GM21576 (cell line): ENCODE results near the gene PARPBP.
"Not testable (repeated sequence)": the region's sequence is repeated elsewhere in the genome, so short reads cannot be mapped to it uniquely, and the experiment has no call there.

Experiments used
- ATAC-seq: cut with Tn5 transposase; IDR thresholded peaks from one replicate; pipeline ENCODE4 v1.9.1; 2021; ENCODE audit warnings: mild to moderate bottlenecking, moderate library complexity; ENCODE audit not compliant: unreplicated experiment

The PARPBP gene

GRCh38 chr12:102119674-102120563 lies at the start of gene PARPBP, which contains the start of gene NUP37:
Gene PARPBP, plus strand, starts transcription at chr12:102120183. Its CDS starts 3,706 bp downstream, at chr12:102123889.
Gene NUP37, minus strand, starts transcription at chr12:102120114. Its CDS starts 1,596 bp downstream, at chr12:102118518.
- ATAC-seq = peak; percentile 97

- ATAC-seq = not testable (repeated sequence)
These were observed 47.9 kb upstream of the PARPBP start for GRCh38 chr12:102072092-102072491.

GRCh38 chr12:102080842-102081241 lies 39.1 kb upstream of the PARPBP start:
- no peak for ATAC-seq

DNA sequence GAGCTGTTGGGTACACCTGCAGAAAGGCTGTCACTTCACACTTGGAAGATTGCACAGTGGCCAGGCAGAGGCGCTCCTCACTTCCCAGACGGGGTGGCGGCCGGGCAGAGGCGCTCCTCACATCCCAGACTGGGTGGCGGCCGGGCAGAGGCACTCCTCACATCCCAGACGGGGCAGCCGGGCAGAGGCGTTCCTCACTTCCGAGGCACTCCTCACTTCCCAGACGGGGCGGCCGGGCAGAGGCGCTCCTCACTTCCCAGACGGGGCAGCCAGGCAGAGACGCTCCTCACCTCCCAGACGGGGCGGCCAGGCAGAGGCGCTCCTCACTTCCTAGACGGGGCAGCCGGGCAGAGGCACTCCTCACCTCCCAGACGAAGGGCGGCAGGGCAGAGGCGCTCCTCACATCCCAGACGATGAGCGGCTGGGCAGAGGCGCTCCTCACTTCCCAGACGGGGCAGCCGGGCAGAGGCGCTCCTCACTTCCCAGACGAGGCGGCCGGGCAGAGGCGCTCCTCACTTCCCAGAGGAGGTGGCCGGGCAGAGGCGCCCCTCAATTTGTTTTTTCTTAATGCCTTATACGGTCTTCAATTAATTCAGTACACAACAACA lies 30.7 kb upstream of the PARPBP start:
- not testable (repeated sequence) for ATAC-seq

DNA sequence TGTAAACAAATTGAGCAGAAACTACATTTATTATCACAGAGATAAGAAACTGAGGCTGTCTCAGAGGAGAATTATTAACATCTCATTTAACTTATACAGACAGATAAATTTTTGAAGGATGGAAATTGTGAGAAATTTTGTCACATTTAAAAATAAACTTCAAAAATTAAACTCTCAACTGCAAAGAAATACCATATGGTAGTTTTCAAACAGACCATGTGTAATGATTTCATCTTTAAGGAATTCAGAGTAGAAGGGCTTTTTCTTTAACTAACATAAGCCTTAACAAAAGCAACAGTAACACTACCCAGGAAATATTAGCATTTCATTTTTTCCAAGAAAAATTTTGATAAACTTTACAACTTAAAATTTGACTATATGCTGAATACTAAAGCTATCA lies 26.7 kb upstream of the PARPBP start:
- ATAC-seq = no peak

DNA sequence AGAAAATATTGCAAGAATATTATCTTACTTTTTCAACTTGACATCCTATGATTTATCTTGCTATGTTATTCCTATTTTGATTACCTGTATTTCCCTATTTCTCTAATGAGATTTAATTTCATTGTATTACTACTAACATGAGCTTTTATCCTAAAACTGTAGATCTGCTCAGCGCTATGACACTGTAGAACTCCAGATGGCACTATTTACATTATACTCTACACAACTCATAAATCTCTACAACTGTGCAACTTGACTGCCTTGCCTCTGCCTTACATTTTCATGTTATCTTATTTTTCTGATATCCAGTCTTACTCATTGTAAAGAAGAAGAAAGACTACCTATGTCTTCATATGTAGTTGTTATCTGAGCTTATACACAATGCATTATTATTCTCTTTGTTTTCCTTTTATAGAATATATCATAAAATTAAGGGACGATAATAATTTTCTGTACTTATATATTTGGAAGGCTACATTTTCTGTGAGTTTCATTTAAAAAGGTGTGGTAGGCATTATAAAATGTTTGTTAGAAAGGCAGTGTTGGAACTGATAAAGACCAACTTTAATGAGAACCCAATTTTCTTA lies 24.2 kb upstream of the PARPBP start:
- ATAC-seq = no peak

DNA sequence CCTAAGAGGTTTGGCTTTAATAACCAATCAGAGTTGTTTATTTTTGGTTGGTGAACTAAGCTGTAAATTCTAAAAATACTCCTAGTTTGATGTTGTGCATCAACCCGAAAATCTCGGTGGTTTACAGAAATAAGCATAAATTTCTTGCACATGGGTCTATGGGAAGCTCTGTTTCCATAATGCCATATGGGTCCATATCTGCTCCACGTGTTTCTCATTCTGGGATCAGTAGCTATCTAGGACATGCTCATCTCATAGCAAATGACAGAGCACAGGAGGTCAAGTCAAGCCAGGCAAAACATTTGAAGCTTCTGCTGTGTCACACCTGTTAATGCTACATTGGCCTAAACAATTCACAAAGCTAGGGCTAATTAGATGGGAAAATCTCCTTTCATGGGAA lies 23.1 kb upstream of the PARPBP start:
- no peak for ATAC-seq

DNA sequence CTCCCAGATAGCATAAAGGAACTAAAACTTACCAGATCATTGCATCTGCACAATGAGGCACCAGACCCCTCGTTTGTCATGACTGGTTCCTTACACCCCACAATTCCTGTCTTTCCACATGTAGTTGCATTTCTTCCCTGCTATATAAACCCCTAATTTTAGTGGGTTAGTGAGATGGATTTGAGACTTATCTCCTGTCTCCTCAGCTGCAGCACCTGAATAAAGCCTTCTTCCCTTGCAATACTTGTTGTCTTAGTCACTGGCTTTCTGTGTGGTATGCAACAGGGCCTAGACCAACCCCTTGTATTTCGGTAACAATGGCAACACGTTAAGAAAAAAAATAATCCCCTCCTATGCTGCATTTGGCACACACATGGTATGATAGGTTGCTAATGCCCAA lies 13.1 kb upstream of the PARPBP start:
- ATAC-seq = no peak

- no peak for ATAC-seq
These were observed 12.0 kb upstream of the PARPBP start for GRCh38 chr12:102107970-102108369.

- ATAC-seq = no peak
These were observed 9.2 kb upstream of the PARPBP start for GRCh38 chr12:102110782-102111181.

DNA sequence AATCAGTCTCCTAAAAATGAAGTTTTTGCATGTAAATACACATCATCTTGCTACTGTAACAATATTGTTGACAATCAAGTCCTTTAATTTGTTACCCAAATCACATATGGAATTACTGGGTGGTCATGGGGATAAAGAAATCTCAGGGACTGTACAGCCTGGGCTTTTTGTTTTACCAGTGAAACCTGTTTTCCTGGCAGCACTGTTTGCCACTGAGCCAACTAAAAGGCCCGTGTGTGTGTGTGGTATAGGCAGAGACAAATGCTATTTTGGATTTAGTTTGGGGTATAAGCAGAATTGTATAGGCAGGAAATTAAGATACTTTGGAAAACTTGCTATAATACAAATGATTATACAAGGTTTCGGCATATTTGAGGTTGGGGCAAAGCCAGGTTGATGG lies 5.8 kb upstream of the PARPBP start:
- ATAC-seq = no peak

GRCh38 chr12:102116392-102116791 lies 3.6 kb upstream of the PARPBP start:
- no peak for ATAC-seq

DNA sequence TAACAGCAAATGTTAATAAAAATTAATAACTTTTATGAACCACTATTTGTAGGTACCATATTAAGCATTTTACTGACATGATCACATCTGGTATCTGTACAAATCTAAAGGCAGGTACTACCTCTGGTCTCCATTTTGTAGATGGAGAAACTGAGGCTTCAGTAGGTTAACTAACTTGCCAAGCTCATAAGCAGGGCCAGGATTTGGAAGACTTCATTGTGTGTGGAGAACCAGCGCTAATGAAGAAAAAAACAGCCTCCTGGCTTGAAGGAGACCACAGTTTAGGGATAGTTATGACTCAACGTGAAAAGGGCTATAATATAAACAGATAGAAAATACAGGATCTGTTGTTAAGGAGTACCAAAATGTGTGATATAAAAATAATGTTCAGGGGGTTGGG lies 1.1 kb upstream of the PARPBP start:
- no peak for ATAC-seq

DNA sequence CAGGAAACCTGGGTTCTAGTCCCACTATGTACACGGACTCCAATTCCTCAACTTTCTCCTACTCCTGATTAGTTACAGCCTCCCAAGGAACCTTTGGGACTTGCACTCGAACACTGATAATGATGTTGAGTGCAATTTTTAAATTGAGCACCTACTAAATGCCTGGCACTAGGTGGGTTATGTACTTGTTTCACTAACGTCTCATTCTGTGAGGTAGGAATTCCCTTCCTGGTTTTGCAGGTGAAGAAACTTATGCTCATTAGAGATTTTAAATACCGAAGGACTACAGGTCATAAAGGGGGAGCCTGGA lies 536 bp downstream of the PARPBP start:
- no peak for ATAC-seq

DNA sequence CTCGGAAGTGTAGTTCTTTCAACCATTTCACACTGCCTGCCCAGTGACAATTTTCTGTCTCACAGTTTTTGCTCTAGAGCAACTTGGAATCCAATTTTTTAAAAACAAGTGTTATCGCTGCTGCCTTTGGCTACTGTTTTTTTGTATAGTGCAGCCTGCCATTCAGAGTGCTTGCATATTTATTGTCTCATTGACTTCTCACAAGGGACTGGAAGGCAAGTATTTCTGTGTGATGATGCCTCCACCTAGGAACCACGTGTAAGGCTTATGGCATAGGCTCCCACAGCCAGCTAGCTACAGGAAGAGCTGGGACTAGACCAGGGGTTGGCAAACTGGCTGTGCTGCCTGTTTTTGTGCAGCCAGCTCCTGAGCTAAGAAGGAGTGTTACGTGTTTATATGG lies 903 bp downstream of the PARPBP start:
- no peak for ATAC-seq

GRCh38 chr12:102121328-102121727 lies 1.3 kb downstream of the PARPBP start:
- ATAC-seq = not testable (repeated sequence)

DNA sequence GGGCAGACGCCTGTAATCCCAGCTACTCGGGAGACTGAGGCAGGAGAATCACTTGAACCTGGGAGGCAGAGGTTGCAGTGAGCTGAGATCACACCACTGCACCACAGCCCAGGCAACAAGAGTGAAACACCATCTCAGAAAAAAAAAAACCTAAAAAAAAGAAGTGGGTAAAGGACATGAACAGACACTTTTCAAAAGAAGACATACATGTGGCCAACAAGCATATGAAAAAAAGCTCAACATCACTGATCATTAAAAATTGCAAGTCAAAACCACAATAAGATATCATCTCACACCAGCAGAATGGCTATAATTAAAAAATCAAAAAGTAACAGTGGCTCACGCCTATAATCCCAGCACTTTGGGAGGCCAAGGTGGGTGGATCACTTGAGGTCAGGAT lies 10.7 kb downstream of the PARPBP start:
- not testable (repeated sequence) for ATAC-seq

DNA sequence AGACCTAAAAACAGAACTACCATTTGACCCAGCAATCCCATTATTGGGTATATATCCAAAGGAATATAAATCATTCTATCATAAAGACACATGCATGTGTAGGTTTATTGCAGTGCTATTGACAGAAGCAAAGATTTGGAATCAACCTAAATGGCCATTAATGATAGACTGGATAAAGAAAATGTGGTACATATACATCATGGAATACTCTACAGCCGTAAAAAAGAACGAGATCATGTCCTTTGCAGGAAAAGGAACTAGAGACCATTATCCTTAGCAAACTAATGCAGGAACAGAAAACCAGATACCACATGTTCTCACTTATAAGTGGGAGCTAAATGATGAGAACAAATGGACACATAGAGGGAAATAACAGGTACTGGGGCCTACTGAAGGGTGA lies 11.5 kb downstream of the PARPBP start:
- not testable (repeated sequence) for ATAC-seq

DNA sequence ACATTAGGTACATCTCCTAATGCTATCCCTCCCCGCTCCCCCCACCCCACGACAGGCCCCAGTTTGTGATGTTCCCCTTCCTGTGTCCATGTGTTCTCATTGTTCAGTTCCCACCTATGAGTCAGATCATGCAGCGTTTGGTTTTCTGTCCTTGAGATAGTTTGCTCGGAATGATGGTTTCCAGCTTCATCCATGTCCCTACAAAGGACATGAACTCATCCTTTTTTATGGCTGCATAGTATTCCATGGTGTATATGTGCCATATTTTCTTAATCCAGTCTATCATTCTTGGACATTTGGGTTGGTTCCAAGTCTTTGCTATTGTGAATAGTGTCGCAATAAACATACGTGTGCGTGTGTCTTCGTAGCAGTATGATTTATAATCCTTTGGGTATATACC lies 17.6 kb downstream of the PARPBP start:
- not testable (repeated sequence) for ATAC-seq

DNA sequence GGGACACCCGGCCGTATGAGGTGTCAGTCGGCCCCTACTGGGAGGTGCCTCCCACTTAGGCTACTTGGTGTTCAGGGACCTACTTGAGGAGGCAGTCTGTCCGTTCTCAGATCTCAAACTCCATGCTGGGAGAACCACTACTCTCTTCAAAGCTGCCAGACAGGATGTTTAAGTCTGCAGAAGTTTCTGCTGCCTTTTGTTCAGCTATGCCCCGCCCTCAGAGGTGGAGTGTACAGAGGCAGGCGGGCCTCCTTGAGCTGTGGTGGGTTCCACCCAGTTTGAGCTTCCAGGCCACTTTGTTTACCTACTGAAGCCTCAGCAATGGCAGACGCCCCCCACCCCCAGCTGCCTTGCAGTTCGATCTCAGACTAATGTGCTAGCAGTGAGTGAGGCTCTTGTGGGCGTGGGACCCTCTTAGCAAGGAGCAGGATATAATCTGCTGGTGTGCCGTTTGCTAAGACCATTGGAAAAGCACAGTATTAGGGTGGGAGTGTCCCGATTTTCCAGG lies 22.9 kb downstream of the PARPBP start:
- ATAC-seq = not testable (repeated sequence)

GRCh38 chr12:102144221-102144620 lies 24.2 kb downstream of the PARPBP start:
- ATAC-seq = no peak
